Activated naive CD4-positive, alpha-beta T cell treated with anti-CD3 and anti-CD28 coated beads, Interleukin-2, amount 10 ng/mL, durations not matched to agents 7 days and 5 days (primary cell): ENCODE results near the gene CDCA5.

Experiments used
- CTCF ChIA-PET: fragments of 350-600 bp; sonication (Branson Sonifier 250); formaldehyde crosslinking; loops from one replicate; lab custom pipeline; 2021; ENCODE audit warnings: antibody characterized with exemption; lab: Charles Lee
- DNase-seq: peaks from one replicate; pipeline ENCODE4 v3.0.0-alpha.2; 2020
- H3K27ac Mint-ChIP-seq: one replicate; pipeline ENCODE4 v1.8.0; 2021; ENCODE audit warnings: mild to moderate bottlenecking, moderate library complexity, mixed read lengths
- H3K27me3 Mint-ChIP-seq: one replicate; pipeline ENCODE4 v1.8.0; 2021; ENCODE audit warnings: mild to moderate bottlenecking, mixed read lengths
- H3K36me3 Mint-ChIP-seq: one replicate; pipeline ENCODE4 v1.8.0; 2021; ENCODE audit warnings: mixed read lengths
- H3K4me1 Mint-ChIP-seq: one replicate; pipeline ENCODE4 v1.8.0; 2021; ENCODE audit warnings: mixed read lengths
- H3K4me3 Mint-ChIP-seq: one replicate; pipeline ENCODE4 v1.8.0; 2021; ENCODE audit warnings: mild to moderate bottlenecking, moderate library complexity, mixed read lengths
- H3K9me3 Mint-ChIP-seq: one replicate; pipeline ENCODE4 v1.8.0; 2021; ENCODE audit warnings: mixed read lengths

CDCA5 gene

GRCh38 chr11:65047581-65048422 is 36.0 kb downstream of the CDCA5 start:
- Mint-ChIP-seq H3K4me1 (peaks cover 46% of the 10 kb centered on the region), H3K4me3 (peak overlapping the region; percentile 73), H3K27ac (peak overlapping the region; percentile 79), H3K36me3 (peaks cover 18% of the 10 kb centered on the region), H3K27me3 (peaks cover 10% of the 10 kb centered on the region), H3K9me3 (no peaks in the 10 kb centered on the region)
- DNase-seq = peak; percentile 57
- CTCF ChIA-PET = no interaction called here

GRCh38 chr11:65045728-65046127 is 38.1 kb downstream of the CDCA5 start:
- Mint-ChIP-seq H3K4me1 (peaks cover 57% of the 10 kb centered on the region), H3K27me3 (no peaks in the 10 kb centered on the region), H3K4me3 (no peak overlapping the region), H3K27ac (no peak overlapping the region), H3K9me3 (no peaks in the 10 kb centered on the region), H3K36me3 (peaks cover 18% of the 10 kb centered on the region)
- CTCF ChIA-PET = interaction anchor here (0.9 kb wide), 1 partner anchor 32 kb away, joined by 3 read pairs; the partner anchor contains the start of gene ARL2
- DNase-seq = no peak

- peaks cover 62% of the 10 kb centered on the region for H3K4me1 Mint-ChIP-seq
- peaks cover 18% of the 10 kb centered on the region for H3K36me3 Mint-ChIP-seq
- H3K4me3 Mint-ChIP-seq = no peak overlapping the region
- DNase-seq = no peak
- CTCF ChIA-PET = interaction anchor here (0.8 to 0.9 kb wide), 2 partner anchors 32 kb away, joined by 3 to 4 read pairs; partner anchors contain the start of gene ARL2
- no peak overlapping the region for H3K27ac Mint-ChIP-seq
- H3K9me3 Mint-ChIP-seq = no peaks in the 10 kb centered on the region
- H3K27me3 Mint-ChIP-seq = no peaks in the 10 kb centered on the region
Observed at GRCh38 chr11:65045061-65045460, 38.8 kb downstream of the CDCA5 start.

GRCh38 chr11:65043881-65044501 is 39.8 kb downstream of the CDCA5 start:
- Mint-ChIP-seq H3K36me3 (peaks cover 18% of the 10 kb centered on the region), H3K27me3 (no peaks in the 10 kb centered on the region), H3K4me1 (peaks cover 69% of the 10 kb centered on the region), H3K27ac (no peak overlapping the region), H3K4me3 (no peak overlapping the region), H3K9me3 (no peaks in the 10 kb centered on the region)
- CTCF ChIA-PET = no interaction called here
- no peak for DNase-seq

GRCh38 chr11:65042891-65043290 is 40.9 kb downstream of the CDCA5 start:
- DNase-seq = no peak
- H3K9me3 Mint-ChIP-seq = no peaks in the 10 kb centered on the region
- no peaks in the 10 kb centered on the region for H3K27me3 Mint-ChIP-seq
- peak overlapping the region; percentile 37 for H3K27ac Mint-ChIP-seq
- peak overlapping the region; percentile 91 for H3K4me3 Mint-ChIP-seq
- H3K36me3 Mint-ChIP-seq = peaks cover 26% of the 10 kb centered on the region
- CTCF ChIA-PET = no interaction called here
- peaks cover 66% of the 10 kb centered on the region for H3K4me1 Mint-ChIP-seq

- Mint-ChIP-seq H3K27me3 (no peaks in the 10 kb centered on the region), H3K4me1 (peaks cover 48% of the 10 kb centered on the region), H3K4me3 (peak within 1 kb of the TSS; percentile 91), H3K36me3 (peaks cover 26% of the 10 kb centered on the region), H3K27ac (peak within 1 kb of the TSS; percentile 96), H3K9me3 (no peaks in the 10 kb centered on the region)
- CTCF ChIA-PET = interaction anchor here (0.7 to 1.9 kb wide), 11 partner anchors 12 to 128 kb away, joined by 3 to 6 read pairs (median 3); partner anchors contain the start of genes ARL2, TM7SF2 and ZNHIT2
- peak; percentile 96 for DNase-seq
Observed at GRCh38 chr11:65040847-65041622, 42.8 kb downstream of the CDCA5 start, which contains the start of gene SAC3D1. TSS of gene SAC3D1 (plus strand) at chr11:65041210. CDS start at chr11:65041293, 83 bp downstream.

GRCh38 chr11:65040520-65040846 is 43.4 kb downstream of the CDCA5 start:
- H3K27me3 Mint-ChIP-seq = no peaks in the 10 kb centered on the region
- no peak for DNase-seq
- peak overlapping the region; percentile 96 for H3K27ac Mint-ChIP-seq
- H3K4me3 Mint-ChIP-seq = peak overlapping the region; percentile 90
- peaks cover 26% of the 10 kb centered on the region for H3K36me3 Mint-ChIP-seq
- H3K4me1 Mint-ChIP-seq = peaks cover 46% of the 10 kb centered on the region
- CTCF ChIA-PET = interaction anchor here (0.7 to 1.9 kb wide), 9 partner anchors 12 to 128 kb away, joined by 3 to 6 read pairs (median 3); partner anchors contain the start of genes ARL2, TM7SF2 and ZNHIT2
- no peaks in the 10 kb centered on the region for H3K9me3 Mint-ChIP-seq

GRCh38 chr11:65036931-65037330 is 46.9 kb downstream of the CDCA5 start:
- CTCF ChIA-PET = interaction anchor here (1.4 kb wide), 1 partner anchor 9 kb away, joined by 3 read pairs; no protein-coding TSS in a partner anchor
- H3K4me1 Mint-ChIP-seq = peaks cover 21% of the 10 kb centered on the region
- no peaks in the 10 kb centered on the region for H3K9me3 Mint-ChIP-seq
- no peak for DNase-seq
- no peak overlapping the region for H3K4me3 Mint-ChIP-seq
- H3K36me3 Mint-ChIP-seq = peaks cover 16% of the 10 kb centered on the region
- H3K27me3 Mint-ChIP-seq = no peaks in the 10 kb centered on the region
- H3K27ac Mint-ChIP-seq = no peak overlapping the region

GRCh38 chr11:65035579-65035978 is 48.3 kb downstream of the CDCA5 start:
- Mint-ChIP-seq H3K27ac (no peak overlapping the region), H3K4me1 (peaks cover 13% of the 10 kb centered on the region), H3K4me3 (no peak overlapping the region), H3K27me3 (no peaks in the 10 kb centered on the region), H3K36me3 (peaks cover 16% of the 10 kb centered on the region), H3K9me3 (no peaks in the 10 kb centered on the region)
- CTCF ChIA-PET = interaction anchor here (0.9 kb wide), 1 partner anchor 18 kb away, joined by 3 read pairs; no protein-coding TSS in a partner anchor
- no peak for DNase-seq

- Mint-ChIP-seq H3K27ac (no peak overlapping the region), H3K27me3 (no peaks in the 10 kb centered on the region), H3K4me1 (peaks cover 3% of the 10 kb centered on the region), H3K36me3 (peaks cover 16% of the 10 kb centered on the region), H3K9me3 (no peaks in the 10 kb centered on the region), H3K4me3 (no peak overlapping the region)
- CTCF ChIA-PET = no interaction called here
- no peak for DNase-seq
Observed at GRCh38 chr11:65034423-65034822, 49.4 kb downstream of the CDCA5 start.

- peaks cover 17% of the 10 kb centered on the region for H3K4me1 Mint-ChIP-seq
- H3K36me3 Mint-ChIP-seq = peaks cover 5% of the 10 kb centered on the region
- no peaks in the 10 kb centered on the region for H3K27me3 Mint-ChIP-seq
- CTCF ChIA-PET = interaction anchor here (0.9 kb wide), 1 partner anchor 18 kb away, joined by 3 read pairs; the partner anchor contains the start of gene ARL2
- no peak overlapping the region for H3K4me3 Mint-ChIP-seq
- no peak for DNase-seq
- H3K9me3 Mint-ChIP-seq = no peaks in the 10 kb centered on the region
- no peak overlapping the region for H3K27ac Mint-ChIP-seq
Observed at GRCh38 chr11:65032216-65032615, 51.6 kb downstream of the CDCA5 start.
